HepG2 (cell line): Measurements from ENCODE around the gene CCNB1IP1. TPM values are rescaled to one million over a fixed set of nuclear protein-coding genes. Genes with fewer than 3 reads are reported as not detected.

Experiments
- ARID5B ChIP-seq: IDR thresholded peaks from 2 replicates; pipeline ENCODE4 v1.4.0; 2020; ENCODE audit warnings: mild to moderate bottlenecking, missing genetic modification reagents
- ARNTL ChIP-seq: sonication (generic); formaldehyde crosslinking; IDR thresholded peaks from 2 replicates; pipeline ENCODE4 v1.4.0; 2020; ENCODE audit warnings: mild to moderate bottlenecking, missing genetic modification reagents
- ATRX ChIP-seq: sonication (generic); formaldehyde crosslinking; IDR thresholded peaks from 2 replicates; pipeline ENCODE4 v1.4.0; 2020; ENCODE audit warnings: missing genetic modification reagents, borderline replicate concordance
- ELK4 ChIP-seq: sonication (generic); formaldehyde crosslinking; IDR thresholded peaks from 2 replicates; pipeline ENCODE4 v1.9.0; 2021; ENCODE audit warnings: missing genetic modification reagents, borderline replicate concordance
- HDAC1 ChIP-seq: sonication (generic); formaldehyde crosslinking; IDR thresholded peaks from 2 replicates; pipeline ENCODE4 v1.5.1; 2020; ENCODE audit warnings: mild to moderate bottlenecking, missing genetic modification reagents
- HNF1A ChIP-seq, 2 experiments: sonication (generic) in 1 of 2; formaldehyde crosslinking in 1 of 2; IDR thresholded peaks; 2 replicates each; pipeline versions ENCODE4 v1.4.0 to v1.6.1; 2016 to 2020; ENCODE audit warnings: borderline replicate concordance in 1 of 2, low read depth in 1 of 2, mild to moderate bottlenecking in 1 of 2, missing genetic modification reagents in 1 of 2
- ISL2 ChIP-seq: sonication (generic); formaldehyde crosslinking; IDR thresholded peaks from 2 replicates; pipeline ENCODE4 v1.5.0; 2020; ENCODE audit warnings: missing genetic modification reagents
- KMT2A ChIP-seq: sonication (generic); formaldehyde crosslinking; IDR thresholded peaks from 2 replicates; pipeline ENCODE4 v1.4.0; 2020; ENCODE audit warnings: missing genetic modification reagents
- ZBTB33 ChIP-seq: sonication (generic); formaldehyde crosslinking; IDR thresholded peaks from 2 replicates; pipeline ENCODE4 v1.4.0; 2020; ENCODE audit warnings: missing genetic modification reagents
- ZBTB34 ChIP-seq: sonication (generic); formaldehyde crosslinking; IDR thresholded peaks from 2 replicates; pipeline ENCODE4 v1.8.0; 2022; ENCODE audit warnings: mild to moderate bottlenecking, missing genetic modification reagents
- ZNF235 ChIP-seq: sonication (generic); formaldehyde crosslinking; IDR thresholded peaks from 2 replicates; pipeline ENCODE4 v1.8.1; 2023; ENCODE audit warnings: mild to moderate bottlenecking, missing genetic modification reagents, borderline replicate concordance
- ZNF510 ChIP-seq: sonication (generic); formaldehyde crosslinking; IDR thresholded peaks from 2 replicates; pipeline ENCODE4 v1.4.0; 2020; ENCODE audit warnings: low read depth, mild to moderate bottlenecking, missing genetic modification reagents
- ZNF614 ChIP-seq: IDR thresholded peaks from 2 replicates; pipeline ENCODE4 v1.6.1; 2018; ENCODE audit warnings: missing biosample characterization, missing genetic modification reagents, inconsistent platforms, borderline replicate concordance
- polyA plus RNA-seq, 8 experiments: library from polyadenylated mRNA; depleted of rRNA in 3 of 8; stranded (reverse) in 7 of 8; unstranded in 1 of 8; fragments of >200 nt; fragmentation: Illumina TruSeq in 4 of 8; extraction: Trizol in 4 of 8; gene quantifications; 2 replicates each; pipeline versions ENCODE4 v1.2.1 to v1.2.3, GENCODE V29; 2011 to 2016; ENCODE audit warnings: low read depth in 4 of 8, missing spikeins in 1 of 8, mixed read lengths in 1 of 8; ENCODE audit not compliant: insufficient read depth in 1 of 8
- total RNA-seq, 5 experiments: library from RNA; depleted of rRNA; stranded (reverse); fragments of >200 nt; fragmentation: Illumina TruSeq; extraction: Trizol; gene quantifications; 2 replicates each; pipeline ENCODE4 v1.2.3, GENCODE V29; 2016; ENCODE audit warnings: low read depth in 1 of 5

CCNB1IP1 gene
- total and polyA plus RNA-seq, 2 of the 13 experiments (the other 11 are each of a cell fraction or from before 2014, with no cell fraction given): 98.3 to 125 TPM

GRCh38 chr14:20305265-20306078 lies 27.6 kb downstream of the CCNB1IP1 start, which contains the start of gene TTC5 (continued):
- peak; percentile 70 for TF ChIP-seq ARID5B (CRISPR knock-in tag)
- no peak for TF ChIP-seq ATRX (CRISPR knock-in tag)
- TF ChIP-seq ZBTB33 (CRISPR knock-in tag): peak; percentile 56
- peak; percentile 84 for TF ChIP-seq HDAC1
- peak; percentile 91 for TF ChIP-seq KMT2A
- TF ChIP-seq HNF1A (IDR thresholded peaks at IDR 0.05; ENCODE audit: low read depth): no peak
- TF ChIP-seq HNF1A (CRISPR knock-in tag; IDR thresholded peaks at IDR 0.05; ENCODE audit: borderline replicate concordance): no peak
- no peak for TF ChIP-seq ELK4 (CRISPR knock-in tag)
- TF ChIP-seq ZNF235 (CRISPR knock-in tag): no peak
- 0 out of 2 replicates have a peak, but pooled peaks have one; percentile 26 for TF ChIP-seq ZNF510
- TF ChIP-seq ZNF614 (CRISPR knock-in tag): peak; percentile 25; the same call in 1 of the 2 replicates
- TF ChIP-seq ISL2: peak; percentile 50; the same call in 1 of the 2 replicates
- TF ChIP-seq ARNTL: peak; percentile 19; the same call in 1 of the 2 replicates
- TF ChIP-seq ZBTB34: 0 out of 2 replicates have a peak, but pooled peaks have one; percentile 17
